NCI-H146 treated with DMSO at 0.1 percent for 48 hours (cell line): ENCODE results near the gene PPM1F.

Experiments used
- DNase-seq: peaks from one replicate; lab custom pipeline; 2025; ENCODE audit not compliant: unreplicated experiment; lab: John Stamatoyannopoulos, UW

PPM1F gene

GRCh38 chr22:21961127-21961867, 8.6 kb upstream of the PPM1F start:
- DNase-seq = no peak

GRCh38 chr22:21960200-21961126, 7.8 kb upstream of the PPM1F start:
- no peak for DNase-seq

GRCh38 chr22:21959274-21960074, 6.8 kb upstream of the PPM1F start:
- DNase-seq = no peak

GRCh38 chr22:21958360-21959273, 6.0 kb upstream of the PPM1F start:
- DNase-seq = no peak

- DNase-seq = no peak
These were observed 650 bp downstream of the PPM1F start for GRCh38 chr22:21951931-21952465.

GRCh38 chr22:21951062-21951461, 1.6 kb downstream of the PPM1F start:
- DNase-seq = no peak

- DNase-seq = no peak
These were observed 2.7 kb downstream of the PPM1F start for GRCh38 chr22:21949948-21950347.

- DNase-seq = no peak
These were observed 3.1 kb downstream of the PPM1F start for GRCh38 chr22:21949569-21949918.

- DNase-seq = no peak
These were observed 3.7 kb downstream of the PPM1F start for GRCh38 chr22:21948824-21949568.

- no peak for DNase-seq
These were observed 4.3 kb downstream of the PPM1F start for GRCh38 chr22:21948390-21948789.

GRCh38 chr22:21947040-21948014, 5.3 kb downstream of the PPM1F start:
- no peak for DNase-seq

GRCh38 chr22:21946262-21946925, 6.3 kb downstream of the PPM1F start:
- no peak for DNase-seq

- DNase-seq = no peak
These were observed 7.0 kb downstream of the PPM1F start for GRCh38 chr22:21945453-21946261.

- no peak for DNase-seq
These were observed 7.8 kb downstream of the PPM1F start for GRCh38 chr22:21944871-21945270.

- DNase-seq = no peak
These were observed 8.8 kb downstream of the PPM1F start for GRCh38 chr22:21943571-21944448.
